ENCODE data around the gene IL2RA. TPM values are rescaled to one million over a fixed set of nuclear protein-coding genes. Genes with fewer than 3 reads are reported as not detected.

IL2RA gene
- total and polyA plus RNA-seq, 10 of the 15 experiments (the other 5 are each of a cell fraction or from before 2014, with no cell fraction given): 2.2 to 6.0 (median 4.9) TPM

DNA sequence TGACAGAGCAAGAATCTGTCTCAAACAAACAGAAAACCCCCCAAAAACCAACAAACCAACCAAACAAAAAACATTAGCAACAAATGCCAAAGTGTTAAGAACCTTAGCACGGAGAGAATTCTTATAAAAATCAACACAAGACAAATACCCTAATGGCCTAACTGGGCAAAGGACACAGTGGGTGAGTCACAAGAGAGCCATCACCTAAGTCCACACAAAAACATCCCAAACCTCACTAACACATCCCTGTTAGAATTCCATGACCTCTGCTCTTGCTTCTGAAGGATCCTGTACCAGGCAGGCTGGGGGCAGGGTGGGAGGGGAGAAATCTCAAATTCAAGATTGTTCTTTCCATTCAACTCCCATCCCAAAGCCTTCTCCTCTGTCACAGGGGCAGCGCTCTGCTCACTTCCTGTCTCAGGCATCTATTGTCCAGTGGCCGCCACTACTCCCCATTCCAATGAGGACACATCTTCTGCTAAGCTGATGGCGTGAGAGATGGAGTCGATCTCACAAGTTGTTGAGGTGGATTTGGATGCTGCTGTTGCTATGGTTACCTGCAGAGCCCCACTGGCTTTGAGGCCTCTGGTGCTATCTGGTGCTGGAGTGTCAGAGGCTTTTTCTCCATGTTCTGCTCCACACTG, 94.0 kb downstream of the IL2RA start:
- TF ChIP-seq ATF3 (IDR thresholded peaks at IDR 0.05; ENCODE audit: borderline replicate concordance, extremely low read depth, low read depth, low read length): no peak
- peak; percentile 59; the same call in 1 of the 2 replicates for TF ChIP-seq BMI1 (IDR thresholded peaks at IDR 0.05; ENCODE audit: borderline replicate concordance)
- no peak for TF ChIP-seq SMC3 (IDR thresholded peaks at IDR 0.05; ENCODE audit: borderline replicate concordance, low read length)
- no peak for TF ChIP-seq CTCF (IDR thresholded peaks at IDR 0.05 in 2 of 3, conservative IDR thresholded peaks at IDR 0.05 in 1 of 3; ENCODE audit: control insufficient read depth in 2 of 3, extremely low read depth in 1 of 3, insufficient read depth in 1 of 3, low read depth in 3 of 3, low read length in 3 of 3)
- no peak for TF ChIP-seq BRCA1 (IDR thresholded peaks at IDR 0.05; ENCODE audit: low read depth, low read length)
- Histone ChIP-seq H4K20me1 (ENCODE audit: control insufficient read depth, insufficient read depth) (no peaks in the 10 kb centered on the region; the same call in 1 of the 2 replicates), H3K9ac (ENCODE audit: control insufficient read depth, insufficient read depth, low read length) (no peak overlapping the region), H3K79me2 (ENCODE audit: control insufficient read depth, insufficient read depth, low read length) (peaks cover 37% of the 10 kb centered on the region), H3K36me3 (ENCODE audit: control insufficient read depth in 2 of 2, insufficient read depth in 2 of 2, low read length in 1 of 2) (peaks cover 2 to 5% of the 10 kb centered on the region in 2 experiments; a peak in 3 of 4 replicates), H3K4me1 (ENCODE audit: control insufficient read depth, insufficient read depth, low read length) (peaks cover 11% of the 10 kb centered on the region), H3K4me2 (ENCODE audit: control insufficient read depth, insufficient read depth) (no peak overlapping the region), H3K27ac (ENCODE audit: control insufficient read depth, insufficient read depth) (no peak overlapping the region), H3K9me3 (replicated peaks; ENCODE audit: control insufficient read depth, insufficient read depth, low read length) (no peaks in the 10 kb centered on the region), H2AFZ (ENCODE audit: control insufficient read depth, low read depth, low read length) (no peak overlapping the region), H3K27me3 (replicated peaks in 1 of 2; ENCODE audit: control insufficient read depth in 2 of 2, insufficient read depth in 2 of 2, low read length in 1 of 2) (no peaks in the 10 kb centered on the region), H3K4me3 (no peak overlapping the region)
- ATAC-seq (no peak), DNase-seq (ENCODE audit: low read depth, low spot score) (no peak), FAIRE-seq (no peak)
- 76% methylated on average over 5 of the region's 5 CpGs for whole genome bisulfite sequencing (ENCODE audit: insufficient coverage, insufficient replicate concordance, low lambda C conversion rate, missing lambda C conversion rate)
- POLR2A ChIA-PET: no interaction called here
- in situ Hi-C loops (cut with MboI): no loop called here
- CTCF ChIA-PET: interaction anchor here (0.5 kb wide), 1 partner anchor 339 kb away, joined by 3 read pairs; no protein-coding TSS in a partner anchor
- intact Hi-C loops (cut with micrococcal nuclease; ENCODE audit: unreplicated experiment): no loop called here
- RAD21 ChIA-PET (ENCODE audit: unreplicated experiment): no interaction called here
- SMC1A ChIA-PET (ENCODE audit: uncharacterized antibody, unreplicated experiment): interaction anchor here (1.4 kb wide), 1 partner anchor 31 kb away, joined by 4 read pairs; no protein-coding TSS in a partner anchor
- BruUV-seq (replicated peaks): no TSS peak
